Activated T-cell treated with anti-CD3 and anti-CD28 coated beads for 24 hours (primary cell): Measurements from ENCODE around the gene SHH.
"Not testable (repeated sequence)": the region's sequence is repeated elsewhere in the genome, so short reads cannot be mapped to it uniquely, and the experiment has no call there.

ENCODE experiments used
- DNase-seq: peaks from one replicate; pipeline ENCODE4 v3.0.0-alpha.2; 2020; ENCODE audit warnings: low read depth

The SHH gene

DNA sequence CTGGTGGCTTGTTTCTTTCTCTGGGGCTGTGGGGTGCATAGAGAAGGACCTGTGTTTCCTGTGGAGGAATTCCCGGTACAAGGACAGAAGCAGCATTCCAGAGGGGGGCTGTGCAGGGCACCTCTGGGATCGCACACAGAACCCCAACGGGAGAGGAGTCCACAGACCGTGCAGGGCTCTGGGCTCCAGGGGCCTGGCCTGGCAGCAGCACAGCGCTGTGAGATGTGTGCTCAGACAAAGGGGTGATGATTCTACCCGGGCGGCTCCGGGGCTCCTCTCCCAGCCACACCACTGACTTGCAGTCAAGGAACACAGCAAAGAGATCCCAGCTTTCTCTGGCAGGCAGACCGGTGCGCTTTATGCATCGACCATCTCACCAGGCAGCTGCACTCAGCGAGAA, 6.9 kb upstream of the SHH start:
- no peak for DNase-seq

DNA sequence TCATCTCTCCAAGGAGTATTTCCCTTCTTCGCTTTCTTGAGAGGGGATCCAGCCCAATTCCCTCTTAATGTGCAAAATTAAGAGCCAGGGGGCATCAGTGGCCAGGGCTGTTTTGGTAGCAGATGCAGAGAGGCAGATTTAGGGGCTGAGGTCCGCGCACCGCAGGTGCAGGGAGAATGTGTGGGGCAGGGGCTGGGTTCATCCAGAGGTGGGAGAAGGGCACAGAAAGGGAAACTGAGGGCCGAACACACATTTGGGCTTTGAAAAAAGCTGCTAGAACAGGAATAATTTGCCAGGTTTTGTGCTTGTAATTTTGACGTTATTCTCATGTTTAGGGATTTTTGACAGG, 6.5 kb upstream of the SHH start:
- DNase-seq, result no peak

DNA sequence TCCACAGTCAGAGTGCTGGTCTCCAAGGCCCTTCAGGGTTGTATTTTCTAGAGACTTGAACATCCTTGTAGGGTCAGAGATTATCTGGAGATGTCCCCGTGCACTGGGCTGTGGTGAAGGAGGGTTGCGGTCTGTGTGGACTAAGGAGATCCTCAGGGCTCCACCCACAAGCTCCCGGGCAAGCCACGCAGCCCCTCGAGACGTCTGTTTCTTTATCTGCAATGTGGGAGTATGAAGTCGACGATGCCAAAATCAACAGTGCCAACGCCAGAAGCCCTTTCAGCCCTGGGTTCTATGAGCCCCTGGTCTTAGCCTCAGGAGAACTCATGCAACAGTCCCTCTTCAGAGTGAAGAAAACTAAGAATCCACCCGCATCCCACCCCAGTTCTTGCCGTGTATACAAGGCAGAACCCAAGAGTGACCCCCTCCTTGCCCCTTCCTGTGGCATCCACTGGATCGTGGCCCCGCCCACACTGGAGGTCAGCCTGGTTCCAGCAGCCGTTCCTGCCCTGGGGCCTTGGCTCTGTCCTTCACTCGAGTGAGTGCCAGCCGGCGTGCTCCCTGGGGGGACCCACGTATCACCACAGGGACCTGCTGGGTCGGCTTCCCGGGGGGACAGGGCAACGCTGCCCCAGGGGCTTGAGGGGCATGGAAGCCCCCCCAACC, 6.0 kb upstream of the SHH start:
- no peak for DNase-seq

DNA sequence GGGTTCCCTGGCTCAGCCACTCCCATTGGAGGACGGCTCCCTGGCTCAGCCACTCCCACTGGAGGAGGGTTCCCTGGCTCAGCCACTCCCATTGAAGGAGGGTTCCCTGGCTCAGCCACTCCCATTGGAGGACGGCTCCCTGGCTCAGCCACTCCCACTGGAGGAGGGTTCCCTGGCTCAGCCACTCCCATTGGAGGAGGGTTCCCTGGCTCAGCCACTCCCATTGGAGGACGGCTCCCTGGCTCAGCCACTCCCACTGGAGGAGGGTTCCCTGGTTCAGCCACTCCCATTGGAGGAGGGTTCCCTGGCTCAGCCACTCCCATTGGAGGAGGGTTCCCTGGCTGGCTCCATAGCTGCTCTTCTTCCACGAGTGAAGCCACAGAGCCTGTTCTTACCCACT, 5.3 kb upstream of the SHH start:
- DNase-seq, result not testable (repeated sequence)

DNA sequence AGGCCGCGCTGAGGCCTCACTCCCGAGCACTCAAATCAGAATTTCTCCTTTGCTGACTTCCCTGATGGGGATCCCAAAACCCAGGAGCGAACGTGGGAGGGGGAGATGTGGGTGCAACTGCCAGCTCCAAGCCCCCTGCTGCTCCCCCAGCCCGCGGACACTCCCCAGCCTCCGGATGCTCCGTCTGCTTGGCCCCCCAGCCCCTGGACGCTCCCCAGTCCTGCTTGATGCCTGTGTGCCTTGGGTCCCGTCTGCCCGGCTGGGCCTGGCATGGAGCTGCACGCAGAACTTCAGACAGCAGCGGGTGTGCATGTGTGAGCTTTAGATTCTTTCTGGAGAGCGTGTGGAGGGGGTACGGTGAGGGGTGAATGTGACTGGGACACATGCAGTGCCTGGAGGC, 4.7 kb upstream of the SHH start:
- no peak for DNase-seq

DNA sequence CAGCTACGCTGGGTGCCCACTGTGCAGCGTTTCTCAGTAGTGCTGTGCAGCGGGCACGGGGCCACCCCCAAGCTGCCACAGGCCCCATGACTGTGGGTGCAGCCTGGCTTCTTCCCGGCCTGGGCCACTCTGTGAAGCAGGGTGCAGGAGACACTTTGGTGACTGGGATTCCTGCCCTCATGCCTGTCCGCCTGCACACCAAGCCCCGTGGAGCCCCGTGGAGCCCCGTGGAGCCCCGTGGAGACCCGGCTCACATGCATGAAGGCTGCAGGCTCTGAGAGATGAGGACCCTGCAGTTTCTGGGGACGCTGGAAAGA, 3.9 kb upstream of the SHH start:
- no peak for DNase-seq

DNA sequence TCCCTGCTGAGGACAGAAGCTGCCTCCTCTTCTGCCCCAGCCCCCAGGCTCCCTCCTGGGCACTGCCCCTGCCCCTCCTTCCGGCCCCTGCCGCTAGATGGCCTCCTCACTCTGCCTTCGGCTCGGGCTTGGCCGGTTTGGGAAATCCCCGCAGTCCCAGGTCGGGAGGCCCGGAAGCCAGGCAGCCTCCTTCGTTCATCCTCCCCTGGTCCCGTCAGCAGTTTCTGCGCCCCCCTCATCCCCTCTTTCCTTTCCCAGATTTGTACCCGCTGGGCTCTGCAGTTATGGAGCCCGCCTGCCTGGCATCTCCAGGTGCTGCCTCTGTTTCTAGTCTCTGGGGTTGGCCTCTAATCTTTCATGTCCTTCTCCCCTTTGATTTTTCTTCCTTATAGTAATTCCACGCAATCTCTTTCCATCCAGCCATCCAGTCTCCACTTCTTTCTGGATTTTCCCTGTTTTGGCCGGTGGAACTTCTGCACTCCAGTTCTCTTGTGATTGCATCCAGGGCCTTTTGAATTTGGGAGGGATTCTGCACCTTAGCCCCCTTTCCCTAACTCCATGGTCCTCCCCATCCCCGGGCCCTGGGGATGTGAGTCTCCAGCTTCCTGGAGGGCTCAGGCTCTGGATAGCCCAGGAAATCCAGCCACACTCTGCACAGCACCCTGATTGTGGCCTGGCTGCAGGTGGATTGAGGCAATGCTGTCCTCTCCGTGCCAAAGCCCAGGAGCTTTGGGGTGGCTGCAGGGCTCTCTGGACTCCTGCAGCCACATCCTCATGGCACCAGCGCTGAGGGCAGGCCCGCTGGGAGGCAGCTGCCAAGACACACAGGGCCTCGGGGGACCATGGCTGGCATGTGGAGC, 3.3 kb upstream of the SHH start:
- peak; percentile 63 for DNase-seq

DNA sequence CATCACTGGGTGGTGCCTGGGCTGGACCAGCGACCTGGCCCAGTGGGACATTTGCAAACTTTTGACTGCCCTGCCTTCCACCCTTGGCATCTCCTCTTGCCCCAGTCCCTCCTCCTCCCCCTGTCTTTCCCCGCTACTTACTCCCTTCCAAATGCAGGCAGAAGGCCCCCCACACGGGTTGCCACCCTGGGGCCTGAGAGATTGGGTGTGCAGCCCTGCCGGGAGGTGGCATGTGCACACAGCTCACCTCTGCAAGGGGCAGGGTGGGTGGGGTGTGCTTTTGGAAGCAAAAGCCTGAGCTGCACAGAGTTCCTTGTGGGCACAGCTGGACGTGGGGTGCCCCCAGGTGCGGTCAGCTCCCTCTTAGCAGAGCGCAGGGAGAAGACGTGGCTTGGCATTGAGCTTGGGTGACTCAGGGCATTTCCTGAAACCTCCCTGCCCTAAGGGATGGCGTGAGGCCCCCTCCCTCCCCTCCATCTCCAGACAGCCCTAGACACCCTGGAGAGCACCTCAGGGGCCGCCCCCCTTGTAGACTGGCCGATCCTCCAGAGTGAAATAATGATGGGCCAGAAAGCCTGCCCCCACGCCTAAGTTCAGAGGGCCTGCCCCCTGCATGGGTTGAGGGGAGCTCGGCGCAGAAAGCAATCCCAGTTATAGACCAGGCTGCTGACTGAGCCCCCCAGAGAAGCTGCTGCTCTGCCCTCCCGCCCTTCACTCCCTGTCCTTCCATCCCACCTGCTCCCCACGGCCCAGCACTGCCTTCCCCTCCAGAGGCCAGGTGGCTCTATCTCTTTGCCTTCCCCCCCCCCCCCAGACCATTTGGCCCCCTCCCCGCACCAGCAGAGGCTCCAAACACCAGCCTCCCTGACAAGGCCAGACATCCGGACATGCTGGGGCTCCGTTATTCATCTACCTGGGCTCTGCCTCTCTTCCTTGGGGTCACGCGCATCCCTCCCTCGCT, 2.3 kb upstream of the SHH start:
- DNase-seq, result no peak

DNA sequence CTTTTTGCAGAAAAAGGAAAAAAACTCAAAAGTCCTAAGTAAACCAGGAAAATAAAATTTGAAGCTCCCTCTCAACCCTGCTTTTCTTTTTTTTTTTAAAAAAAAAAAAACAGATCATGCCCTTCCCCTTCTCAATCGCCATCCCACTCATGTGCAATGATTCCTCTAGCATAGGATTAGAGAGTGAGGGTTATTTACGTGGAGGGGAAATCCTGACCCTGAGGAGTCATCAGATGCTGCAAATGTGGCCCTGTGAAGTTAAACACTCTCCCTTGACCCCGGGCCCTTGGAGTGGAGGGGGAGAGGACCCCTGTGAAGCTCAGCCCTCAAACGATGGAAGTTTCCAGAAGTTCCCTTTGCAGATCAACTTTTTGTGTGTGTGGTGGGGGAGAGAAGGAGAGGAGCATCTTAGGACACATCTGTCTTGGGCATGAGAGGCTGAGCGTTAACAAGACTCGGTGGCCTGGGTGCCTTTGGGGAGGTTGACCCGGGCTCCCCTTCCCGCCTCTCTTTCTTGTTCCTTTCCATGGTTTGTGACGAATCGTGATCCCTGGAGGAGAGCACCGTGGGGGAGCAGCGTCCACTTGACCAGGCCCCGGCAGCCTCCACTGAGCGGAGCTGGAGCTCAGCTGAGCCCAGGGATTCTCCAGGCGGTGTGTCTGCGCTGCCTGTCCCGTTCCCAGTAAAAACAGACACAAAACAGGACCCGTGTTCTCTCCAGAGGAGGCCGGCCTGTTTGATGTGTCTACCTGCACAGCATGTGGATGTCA, 1.5 kb upstream of the SHH start:
- no peak for DNase-seq

DNA sequence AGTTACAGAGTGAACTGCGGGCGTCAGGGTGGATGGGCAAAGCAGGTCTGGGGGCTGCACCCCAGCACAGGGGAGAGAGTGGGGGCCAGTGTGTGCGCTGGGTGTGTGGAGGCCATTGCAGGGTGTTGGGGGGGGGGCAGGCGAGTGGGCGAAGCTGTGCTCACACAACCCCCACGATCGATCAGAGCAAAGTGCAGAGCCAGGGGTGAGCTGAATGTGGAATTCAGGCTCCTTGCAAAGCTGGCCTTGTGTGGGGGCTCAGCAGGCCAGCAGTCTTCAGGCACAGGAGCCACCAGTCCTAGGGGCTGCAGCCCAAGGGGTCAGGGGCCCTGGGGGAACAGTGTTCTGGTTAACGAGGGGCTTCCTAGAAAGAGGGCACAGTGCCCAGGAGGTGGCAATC, 862 bp upstream of the SHH start:
- no peak for DNase-seq

DNA sequence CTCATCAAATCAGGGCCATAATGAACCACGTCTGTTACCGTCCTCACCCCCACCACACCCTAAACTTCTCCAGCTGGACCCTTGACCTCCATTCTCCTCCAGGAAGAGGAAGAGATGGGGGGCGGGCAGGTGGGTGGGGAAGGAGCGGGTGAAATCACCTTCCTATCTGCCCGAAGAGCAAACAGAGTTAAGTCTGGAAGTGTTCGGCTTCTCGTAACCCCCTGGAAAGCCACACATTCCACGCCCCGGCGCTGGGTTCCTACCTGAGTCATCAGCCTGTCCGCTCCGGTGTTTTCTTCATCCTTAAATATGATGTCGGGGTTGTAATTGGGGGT, 736 bp downstream of the SHH start:
- DNase-seq, result no peak

DNA sequence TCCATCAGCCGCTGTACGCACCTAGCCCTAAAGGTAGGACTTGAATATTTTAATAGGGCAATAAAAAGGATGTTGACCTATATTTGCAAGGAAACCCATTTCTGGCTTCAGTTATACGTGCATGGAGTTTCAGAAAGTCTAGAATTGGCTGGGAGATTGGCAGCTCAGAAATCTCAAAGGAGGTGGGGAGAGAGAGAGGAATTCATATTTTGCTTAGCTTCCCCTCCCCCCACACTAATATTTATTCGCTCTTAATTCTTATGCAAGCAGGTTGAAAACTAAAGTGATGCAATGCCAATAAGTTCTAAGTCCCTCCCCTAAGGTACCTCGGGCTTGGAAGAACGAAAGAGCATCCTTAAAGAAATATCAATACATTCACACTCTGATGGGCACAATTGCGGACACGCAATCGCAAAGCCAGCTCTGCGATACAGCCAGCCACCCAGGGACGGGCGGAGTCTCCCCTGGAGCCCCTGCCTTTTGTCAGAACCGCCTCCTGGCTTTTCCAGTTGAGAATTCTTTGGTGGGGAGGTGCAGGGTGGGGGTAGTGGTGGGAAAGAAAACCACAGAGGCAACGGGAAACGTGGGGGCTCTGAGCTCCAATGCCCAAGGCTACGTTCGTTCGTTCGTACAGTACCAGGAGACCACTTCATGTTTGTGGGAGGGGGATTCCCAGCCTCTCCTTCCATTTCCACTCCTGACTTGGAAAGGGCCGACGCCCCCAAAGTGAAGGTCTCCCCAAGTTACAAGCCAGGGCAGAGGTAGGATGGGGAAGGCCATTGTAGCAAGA, 1.3 kb downstream of the SHH start:
- no peak for DNase-seq

DNA sequence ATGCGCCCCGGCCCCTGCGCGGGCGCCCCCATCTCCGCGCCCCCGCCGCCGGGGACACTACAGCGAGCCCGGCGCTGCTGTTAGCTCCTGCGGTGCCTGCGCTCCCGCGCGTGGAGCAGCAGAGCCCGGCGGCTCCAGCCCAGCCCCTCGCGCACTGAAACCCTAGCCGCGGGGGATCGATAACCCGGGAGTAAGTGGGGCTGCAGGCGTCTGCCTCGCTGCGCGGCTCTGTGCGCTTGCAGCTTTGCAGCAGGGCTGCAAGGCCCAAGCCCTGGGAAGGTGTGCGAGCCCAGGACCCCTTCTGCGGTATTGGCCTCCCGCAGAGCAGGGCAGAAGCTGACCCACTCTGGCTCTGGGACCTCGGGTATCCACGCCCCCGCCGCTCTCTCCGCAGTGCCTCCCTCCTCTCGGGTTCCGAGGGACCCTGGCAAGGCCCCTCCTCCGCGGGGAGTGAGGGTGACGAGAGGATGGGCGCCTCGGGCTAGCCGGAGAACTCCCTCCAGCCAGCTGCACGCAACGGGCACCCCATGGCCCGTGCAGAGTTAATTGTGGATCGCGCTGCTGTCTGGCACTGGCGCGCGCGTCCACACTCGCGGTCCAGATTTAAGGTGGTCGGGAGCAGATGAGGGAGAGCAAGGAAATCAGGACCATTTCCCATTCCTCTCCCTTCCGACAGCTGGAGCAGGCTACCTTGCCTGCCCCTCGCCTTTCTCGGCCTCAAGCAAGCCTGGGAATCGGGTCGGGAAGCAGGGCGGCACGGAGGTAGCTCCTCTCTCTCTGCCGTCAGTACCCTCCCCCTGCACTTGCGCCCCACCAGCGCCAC, 2.1 kb downstream of the SHH start:
- no peak for DNase-seq

DNA sequence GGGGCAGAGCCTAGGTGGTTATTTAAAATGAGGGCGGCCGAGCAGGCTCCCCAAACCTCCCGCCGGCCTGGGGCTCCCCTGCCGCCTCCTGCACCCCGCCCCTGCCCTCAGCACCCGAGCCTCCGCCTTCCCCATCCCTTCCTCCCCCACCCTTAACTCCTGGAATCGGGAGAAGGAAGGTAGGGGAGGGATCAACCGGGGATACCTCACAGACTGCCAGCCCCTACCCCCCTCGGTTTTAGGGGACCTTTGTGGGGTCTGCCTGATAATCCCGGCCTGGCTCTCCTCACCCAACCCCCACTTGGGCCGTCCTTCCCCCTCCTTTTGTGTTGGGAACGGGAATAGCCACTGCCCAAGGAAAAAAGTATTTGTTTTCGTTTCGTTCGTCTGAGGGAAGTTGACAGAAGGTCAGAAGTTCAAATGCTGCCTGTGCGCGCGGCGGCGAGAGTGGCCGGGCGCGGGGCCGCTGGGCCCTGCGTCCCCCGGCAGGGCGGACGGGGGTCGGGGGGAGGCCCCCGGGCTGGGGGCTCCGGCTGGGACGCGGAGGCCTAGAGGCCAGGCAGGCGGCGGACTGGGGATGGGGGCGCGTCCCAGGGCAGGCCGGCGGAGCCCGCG, 2.8 kb downstream of the SHH start:
- DNase-seq, result no peak

DNA sequence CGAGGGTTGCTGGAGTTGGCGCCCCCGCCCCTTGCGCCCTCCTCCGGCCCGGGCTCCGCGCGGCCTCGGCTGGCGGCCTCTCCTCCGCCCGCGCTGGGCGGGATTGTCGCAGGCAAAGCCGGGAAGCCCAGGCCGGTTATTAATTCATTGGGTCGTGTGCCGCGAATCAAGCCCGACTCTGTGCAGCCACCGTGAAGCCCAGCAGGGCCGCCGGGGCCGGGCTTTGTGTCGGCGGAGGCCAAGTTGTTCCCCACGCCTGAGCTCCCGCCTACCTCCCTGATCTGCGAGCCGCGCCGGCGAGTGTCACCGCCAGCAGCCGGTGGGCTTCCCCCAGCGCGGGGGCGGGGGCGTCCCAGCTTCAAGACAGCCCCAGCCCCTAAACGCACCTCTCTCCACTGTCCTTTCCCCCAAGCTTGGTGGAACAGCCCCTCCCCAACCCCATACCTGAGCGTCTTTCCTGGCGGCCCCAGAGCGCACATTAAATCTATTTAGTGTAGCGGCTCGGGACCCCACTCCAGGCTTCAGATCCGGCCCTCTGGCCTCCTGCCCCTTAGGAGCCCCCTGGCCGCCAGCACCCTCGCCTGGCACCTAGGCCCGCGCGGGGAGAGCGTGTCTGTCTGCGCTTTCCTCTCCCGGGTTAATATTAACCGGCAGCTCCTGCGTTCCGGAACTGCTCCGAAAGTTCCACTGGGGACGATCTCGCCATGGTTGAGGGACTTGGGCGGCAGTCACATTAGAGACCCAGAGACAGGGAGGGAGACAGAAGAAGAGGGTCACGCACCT, 3.5 kb downstream of the SHH start:
- no peak for DNase-seq

DNA sequence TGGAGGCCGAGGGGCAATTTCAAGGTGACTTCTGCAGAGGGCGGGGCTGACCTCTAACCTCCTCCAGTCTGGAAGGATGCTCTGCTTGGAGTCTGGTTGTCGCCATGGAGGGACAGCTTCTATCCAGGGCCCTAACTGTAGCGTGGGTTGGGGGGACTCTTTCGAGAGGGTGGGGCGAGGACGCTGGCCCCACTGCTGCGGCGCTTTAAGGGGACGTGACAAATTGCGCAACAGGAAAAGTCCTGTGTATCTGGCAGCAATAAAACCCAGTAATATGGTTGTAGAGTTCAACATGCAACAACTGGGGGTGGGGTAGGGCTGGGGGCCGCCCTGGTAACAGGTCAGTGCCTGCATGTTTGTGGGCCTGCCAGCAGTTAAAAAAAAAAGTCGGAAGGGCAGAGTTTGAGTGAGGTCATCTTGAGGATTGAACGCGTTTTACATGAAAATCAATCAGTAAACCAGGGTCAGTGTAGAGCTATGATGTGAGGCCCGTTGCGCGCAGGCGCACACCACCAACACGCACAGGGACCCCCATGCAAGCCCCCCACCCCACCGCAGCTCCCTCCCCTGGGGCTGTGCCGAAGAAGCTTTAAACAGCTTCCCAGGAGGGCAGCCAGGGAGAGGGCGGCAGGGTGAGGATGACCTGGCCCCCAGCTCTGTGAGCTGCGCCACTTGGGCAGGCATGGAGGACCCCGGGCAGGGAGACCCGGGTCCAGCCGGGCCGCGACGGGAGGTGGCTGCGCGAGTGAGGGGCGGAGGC, 4.3 kb downstream of the SHH start:
- no peak for DNase-seq

DNA sequence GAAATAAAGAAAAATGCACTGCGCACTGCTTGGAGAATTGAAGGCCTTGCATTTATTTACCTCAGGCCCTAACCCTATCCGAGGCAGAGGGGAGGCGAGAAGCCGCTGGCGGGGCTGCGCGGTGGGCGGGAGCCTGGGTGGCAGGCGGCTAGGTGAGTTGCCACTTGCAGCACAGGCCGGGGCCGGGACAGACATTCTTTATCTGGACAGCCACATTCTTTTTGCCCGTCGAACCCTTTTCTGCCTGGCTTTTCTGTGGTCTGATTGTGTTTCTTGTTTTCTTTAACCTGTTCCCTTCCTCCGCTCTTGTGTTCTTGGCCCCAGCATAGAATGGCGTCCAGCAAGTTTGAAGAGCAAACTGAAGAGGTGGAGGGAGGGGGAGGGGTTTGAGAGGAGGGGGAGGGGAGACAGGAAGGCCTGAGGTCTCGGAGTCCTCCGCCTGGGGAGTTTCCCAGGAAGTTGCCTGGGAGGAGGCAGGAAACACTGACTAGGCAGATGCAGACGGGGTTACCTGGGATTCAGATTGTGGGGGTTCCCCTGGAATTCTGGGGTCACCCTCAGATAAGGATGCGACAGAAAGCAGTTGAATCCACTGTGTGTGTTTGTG, 5.1 kb downstream of the SHH start:
- no peak for DNase-seq
